HepG2 (cell line): ENCODE measurements around the gene USP12. TPM values are rescaled to one million over a fixed set of nuclear protein-coding genes. Genes with fewer than 3 reads are reported as not detected.

ENCODE experiments used
- ATAC-seq: fragments of 200-7000 bp; cut with Tn5 transposase; 3 replicates; pipeline ENCODE4 v1.9.1; 2020; ENCODE audit warnings: mild to moderate bottlenecking, moderate library complexity
- BruUV-seq: library from RNA; stranded (reverse); fragments of 400-500 nt; replicated peaks from 2 replicates; lab custom pipeline; 2021; lab: Mats Ljungman, UMichigan
- CTCF ChIA-PET: fragments of 300-600 bp; formaldehyde crosslinking; extraction: SDS; loops from one replicate; lab custom pipeline; 2021; ENCODE audit warnings: low total read pairs, inconsistent platforms, low intra/inter-chr PET ratio; lab: Yijun Ruan, JAX
- POLR2A ChIA-PET: fragments of 350-600 bp; sonication (Branson Sonifier 250); formaldehyde crosslinking; loops from one replicate; lab custom pipeline; 2020; ENCODE audit warnings: antibody characterized with exemption, inconsistent platforms; lab: Yijun Ruan, JAX
- DNase-seq: peaks from one replicate; pipeline ENCODE4 v3.0.0-alpha.2; 2015; ENCODE audit warnings: low spot score
- FAIRE-seq: peaks from 3 replicates; lab custom pipeline; 2011; peaks lifted over from hg19 to GRCh38; lab: Jason Lieb, UNC
- H2AFZ ChIP-seq: one replicate; pipeline ENCODE4 v1.6.1; 2011; ENCODE audit warnings: low read length, inconsistent platforms
- H3K27ac ChIP-seq: fragments of 300-600 bp; 3 replicates; pipeline ENCODE4 v1.8.0; 2011; ENCODE audit warnings: mixed run types, mild to moderate bottlenecking, mixed read lengths, low read length, inconsistent platforms; ENCODE audit not compliant: insufficient read depth; ENCODE audit errors: extremely low read length
- H3K27me3 ChIP-seq, 2 experiments: fragments of 200-600 bp in 1 of 2; 2 replicates in 1 of 2; 3 replicates in 1 of 2; pipeline versions ENCODE4 v1.6.0 to v1.8.0; 2011; ENCODE audit warnings: low read length in 2 of 2, mild to moderate bottlenecking in 2 of 2, moderate library complexity in 2 of 2, inconsistent platforms in 1 of 2; ENCODE audit not compliant: insufficient read depth in 2 of 2, control insufficient read depth in 1 of 2
- H3K36me3 ChIP-seq, 2 experiments: fragments of 200-600 bp in 1 of 2; replicated peaks in 1 of 2; 2 replicates in 1 of 2; 3 replicates in 1 of 2; pipeline versions ENCODE4 v1.5.1 to v1.8.0; 2011; ENCODE audit warnings: low read length in 2 of 2, inconsistent platforms in 1 of 2; ENCODE audit not compliant: insufficient read depth in 2 of 2, control insufficient read depth in 1 of 2
- H3K4me1 ChIP-seq: 2 replicates; pipeline ENCODE4 v1.5.1; 2012; ENCODE audit warnings: low read length, inconsistent platforms; ENCODE audit not compliant: insufficient read depth
- H3K4me2 ChIP-seq: 2 replicates; pipeline ENCODE4 v1.6.0; 2011; ENCODE audit warnings: low read depth, low read length, inconsistent platforms
- H3K4me3 ChIP-seq, 3 experiments: fragments of 200-600 bp in 1 of 3; sonication (generic), shearing (Covaris generic) in 1 of 3; replicated peaks in 1 of 3; 2 replicates each; pipeline ENCODE4 v1.5.1; 2011 to 2016; ENCODE audit warnings: low read length in 3 of 3, inconsistent platforms in 2 of 3, low read depth in 2 of 3, mild to moderate bottlenecking in 2 of 3, control low read depth in 1 of 3, mixed read lengths in 1 of 3; ENCODE audit not compliant: insufficient read depth in 1 of 3
- H3K79me2 ChIP-seq: one replicate; pipeline ENCODE4 v1.6.1; 2011; ENCODE audit warnings: low read length, inconsistent platforms; ENCODE audit not compliant: insufficient read depth
- H3K9ac ChIP-seq: 2 replicates; pipeline ENCODE4 v1.6.0; 2011; ENCODE audit warnings: mild to moderate bottlenecking, low read depth, low read length, inconsistent platforms; ENCODE audit not compliant: insufficient read depth
- H3K9me3 ChIP-seq: 2 replicates; pipeline ENCODE4 v1.5.1; 2012; ENCODE audit warnings: mild to moderate bottlenecking, low read length
- H4K20me1 ChIP-seq: 2 replicates; pipeline ENCODE4 v1.6.0; 2011; ENCODE audit warnings: inconsistent platforms, mild to moderate bottlenecking, low read length, moderate library complexity; ENCODE audit not compliant: insufficient read depth
- ARID5B ChIP-seq: IDR thresholded peaks from 2 replicates; pipeline ENCODE4 v1.4.0; 2020; ENCODE audit warnings: mild to moderate bottlenecking, missing genetic modification reagents
- ASH2L ChIP-seq: fragments of 300-600, 200-600 bp; sonication (generic); IDR thresholded peaks from 2 replicates; pipeline ENCODE4 v1.7.0; 2017; ENCODE audit warnings: low read depth, mild to moderate bottlenecking, moderate library complexity, mixed read lengths, low read length; ENCODE audit not compliant: insufficient read length
- CEBPG ChIP-seq: IDR thresholded peaks from 2 replicates; pipeline ENCODE4 v1.6.1; 2016
- GABPB1 ChIP-seq: IDR thresholded peaks from 2 replicates; pipeline ENCODE4 v1.6.1; 2016; ENCODE audit warnings: mild to moderate bottlenecking, missing genetic modification reagents, moderate library complexity, missing compliant biosample characterization
- MAFG ChIP-seq: sonication (generic); formaldehyde crosslinking; IDR thresholded peaks from 2 replicates; pipeline ENCODE4 v1.5.1; 2020; ENCODE audit warnings: mild to moderate bottlenecking, missing genetic modification reagents
- RARA ChIP-seq: IDR thresholded peaks from 2 replicates; pipeline ENCODE4 v1.6.1; 2016; ENCODE audit warnings: missing genetic modification reagents, missing compliant biosample characterization
- ZGPAT ChIP-seq: IDR thresholded peaks from 2 replicates; pipeline ENCODE4 v1.6.1; 2016; ENCODE audit warnings: mild to moderate bottlenecking
- ZNF691 ChIP-seq: sonication (generic); formaldehyde crosslinking; IDR thresholded peaks from 2 replicates; pipeline ENCODE4 v1.4.0; 2020; ENCODE audit warnings: missing genetic modification reagents, low read depth, mild to moderate bottlenecking, borderline replicate concordance
- ZNF770 ChIP-seq: sonication (generic); formaldehyde crosslinking; IDR thresholded peaks from 2 replicates; pipeline ENCODE4 v1.5.0; 2020; ENCODE audit warnings: mild to moderate bottlenecking, missing genetic modification reagents
- ZNF780A ChIP-seq: sonication (generic); formaldehyde crosslinking; IDR thresholded peaks from 2 replicates; pipeline ENCODE4 v1.8.0; 2022; ENCODE audit warnings: mild to moderate bottlenecking, missing genetic modification reagents, moderate library complexity
- WGBS: methylation state at CpG from one replicate; pipeline ENCODE4 v1.1.6; 2017; ENCODE audit warnings: low lambda C conversion rate; 5-methylcytosine and 5-hydroxymethylcytosine counted together
- in situ Hi-C: cut with HindIII; loops from 2 replicates; pipeline ENCODE4 v1.10.0; 2017; ENCODE audit warnings: low pct_unique_long_range_greater_than_20kb; ENCODE audit not compliant: extremely low pct_ligation_motif_present
- intact Hi-C: fragments of 100-400 bp; cut with micrococcal nuclease; formaldehyde crosslinking; loops from one replicate; pipeline ENCODE4 v1.10.0; 2022; ENCODE audit not compliant: unreplicated experiment
- polyA plus RNA-seq, 8 experiments: library from polyadenylated mRNA; depleted of rRNA in 3 of 8; stranded (reverse) in 7 of 8; unstranded in 1 of 8; fragments of >200 nt; fragmentation: Illumina TruSeq in 4 of 8; extraction: Trizol in 4 of 8; gene quantifications; 2 replicates each; pipeline versions ENCODE4 v1.2.1 to v1.2.3, GENCODE V29; 2011 to 2016; ENCODE audit warnings: low read depth in 4 of 8, missing spikeins in 1 of 8, mixed read lengths in 1 of 8; ENCODE audit not compliant: insufficient read depth in 1 of 8
- total RNA-seq, 5 experiments: library from RNA; depleted of rRNA; stranded (reverse); fragments of >200 nt; fragmentation: Illumina TruSeq; extraction: Trizol; gene quantifications; 2 replicates each; pipeline ENCODE4 v1.2.3, GENCODE V29; 2016; ENCODE audit warnings: low read depth in 1 of 5

Gene USP12
- total and polyA plus RNA-seq, 2 of the 13 experiments (the other 11 are each of a cell fraction or from before 2014, with no cell fraction given): 9.8 to 19.5 TPM

- TF ChIP-seq CEBPG (CRISPR knock-in tag): peak; percentile 57; the same call in 1 of the 2 replicates
Measured at GRCh38 chr13:27183561-27184147, 12.0 kb upstream of the USP12 start (continued).

- FAIRE-seq: no peak
- H3K9me3 ChIP-seq: no peaks in the 10 kb centered on the region
- H3K4me3 ChIP-seq: peak overlapping the region in 1 of 3 experiments; percentile 38; a peak in 1 of 6 replicates
- ATAC-seq: peak; percentile 89
- no peaks in the 10 kb centered on the region for H3K27me3 ChIP-seq
- peak overlapping the region; percentile 67 for H3K4me2 ChIP-seq
- no peak overlapping the region for H3K27ac ChIP-seq
- DNase-seq: peak; percentile 67
- in situ Hi-C loops (no loop called here), intact Hi-C loops (no loop called here)
- no peaks in the 10 kb centered on the region for H3K36me3 ChIP-seq
- H3K9ac ChIP-seq: no peak overlapping the region
- no peaks in the 10 kb centered on the region for H3K79me2 ChIP-seq
- 6% methylated on average over 10 of the region's 10 CpGs for WGBS
- ChIA-PET CTCF (no interaction called here), POLR2A (interaction anchor here (1.4 kb wide), 1 partner anchor 12 kb away, joined by 4 read pairs; no protein-coding TSS in a partner anchor)
- BruUV-seq: no TSS peak
- H4K20me1 ChIP-seq: no peaks in the 10 kb centered on the region
- H3K4me1 ChIP-seq: peaks cover 19% of the 10 kb centered on the region
- no peak overlapping the region for H2AFZ ChIP-seq
- TF ChIP-seq ZGPAT (CRISPR knock-in tag): 0 out of 2 replicates have a peak, but pooled peaks have one; percentile 30
- TF ChIP-seq MAFG (CRISPR knock-in tag): peak; percentile 87
- TF ChIP-seq ARID5B (CRISPR knock-in tag): peak; percentile 55; the same call in 1 of the 2 replicates
- TF ChIP-seq ZNF770 (CRISPR knock-in tag): peak; percentile 84
- TF ChIP-seq ZNF691 (CRISPR knock-in tag): 0 out of 2 replicates have a peak, but pooled peaks have one; percentile 46
- TF ChIP-seq ZNF780A (CRISPR knock-in tag): no peak
- TF ChIP-seq GABPB1 (CRISPR knock-in tag): 0 out of 2 replicates have a peak, but pooled peaks have one; percentile 17
- peak; percentile 63 for TF ChIP-seq RARA (CRISPR knock-in tag)
- TF ChIP-seq ASH2L: no peak
Measured at GRCh38 chr13:27182844-27183497, 11.4 kb upstream of the USP12 start.
